Mucosa of descending colon (tissue), 3 donors: ENCODE results near the gene KCTD16. TPM values are rescaled to one million over a fixed set of nuclear protein-coding genes. Genes with fewer than 3 reads are reported as not detected.

ENCODE experiments used
- ATAC-seq: fragments of 200-7000 bp; cut with Tn5 transposase; one replicate; pipeline ENCODE4 v1.9.1; 2020; ENCODE audit warnings: mild to moderate bottlenecking, moderate library complexity
- DNase-seq, 3 donors: peaks; one replicate each; pipeline ENCODE4 v3.0.0-alpha.2; 2020
- H3K36me3 ChIP-seq: fragments of 200-600 bp; one replicate; pipeline ENCODE4 v1.8.0; 2021; ENCODE audit warnings: low read depth, mild to moderate bottlenecking
- H3K4me1 ChIP-seq: fragments of 200-600 bp; one replicate; pipeline ENCODE4 v1.8.0; 2021; ENCODE audit warnings: low read depth, mild to moderate bottlenecking
- H3K4me3 ChIP-seq: fragments of 200-600 bp; one replicate; pipeline ENCODE4 v1.8.0; 2021; ENCODE audit warnings: mild to moderate bottlenecking
- H3K9me3 ChIP-seq: fragments of 200-600 bp; one replicate; pipeline ENCODE4 v1.8.0; 2021; ENCODE audit warnings: mild to moderate bottlenecking
- intact Hi-C, 2 donors: fragments of 100-400 bp; cut with DNase I in 1 of 2; cut with micrococcal nuclease in 1 of 2; formaldehyde crosslinking; loops; one replicate each; pipeline versions ENCODE4 v1.11.0 to v1.11.1; 2022; cut with DNase I, micrococcal nuclease
- total RNA-seq, 3 donors: library from RNA; stranded (reverse); fragmentation: NEBNext Ultra II Directional in 2 of 3; extraction: Animal tissue kit (Norgen Biotek cat#: 25700) in 2 of 3; gene quantifications; one replicate each; pipeline versions ENCODE4 v1.2.1 to v1.2.4, GENCODE V29; 2021 to 2023
- TF ChIP-seq, protein P1 (sequence below): fragments of 200-600 bp; IDR thresholded peaks from one replicate; pipeline ENCODE4 v1.8.0; 2022; ENCODE audit warnings: antibody characterized with exemption, mild to moderate bottlenecking
- donor health status: DM: no; HTN: no; CAD: no; lungs with moderate emphysema.
- donor health status: DM: no; HTN: no; CAD: no.
- donor health status: DM: no; HTN: yes; CAD: no.

The KCTD16 gene
- total RNA-seq, 3 donors from 2014 or later: 0.07 to 0.22 (median 0.12) TPM

DNA sequence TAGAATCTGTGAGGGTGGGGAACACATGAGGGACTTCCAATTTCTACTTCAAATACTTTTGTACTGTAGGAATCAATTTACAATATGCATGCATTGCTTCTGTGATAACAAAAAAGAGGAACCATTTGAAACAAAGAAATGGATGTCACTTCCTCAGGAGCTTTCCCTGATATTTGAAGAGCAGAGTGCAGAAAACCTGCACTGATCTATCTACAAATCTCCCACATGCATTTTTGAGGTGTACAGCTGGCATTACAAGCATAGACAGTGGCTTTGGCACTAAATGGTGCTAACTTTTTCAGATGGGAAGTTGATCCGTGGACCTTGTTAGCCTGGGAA, 27.9 kb upstream of the KCTD16 start:
- Histone ChIP-seq H3K4me1 (no peaks in the 10 kb centered on the region), H3K4me3 (no peak overlapping the region), H3K36me3 (no peaks in the 10 kb centered on the region), H3K9me3 (no peaks in the 10 kb centered on the region)
- intact Hi-C loops: no loop called here
- DNase-seq (no peak), ATAC-seq (no peak)
- TF ChIP-seq, protein P1, sequence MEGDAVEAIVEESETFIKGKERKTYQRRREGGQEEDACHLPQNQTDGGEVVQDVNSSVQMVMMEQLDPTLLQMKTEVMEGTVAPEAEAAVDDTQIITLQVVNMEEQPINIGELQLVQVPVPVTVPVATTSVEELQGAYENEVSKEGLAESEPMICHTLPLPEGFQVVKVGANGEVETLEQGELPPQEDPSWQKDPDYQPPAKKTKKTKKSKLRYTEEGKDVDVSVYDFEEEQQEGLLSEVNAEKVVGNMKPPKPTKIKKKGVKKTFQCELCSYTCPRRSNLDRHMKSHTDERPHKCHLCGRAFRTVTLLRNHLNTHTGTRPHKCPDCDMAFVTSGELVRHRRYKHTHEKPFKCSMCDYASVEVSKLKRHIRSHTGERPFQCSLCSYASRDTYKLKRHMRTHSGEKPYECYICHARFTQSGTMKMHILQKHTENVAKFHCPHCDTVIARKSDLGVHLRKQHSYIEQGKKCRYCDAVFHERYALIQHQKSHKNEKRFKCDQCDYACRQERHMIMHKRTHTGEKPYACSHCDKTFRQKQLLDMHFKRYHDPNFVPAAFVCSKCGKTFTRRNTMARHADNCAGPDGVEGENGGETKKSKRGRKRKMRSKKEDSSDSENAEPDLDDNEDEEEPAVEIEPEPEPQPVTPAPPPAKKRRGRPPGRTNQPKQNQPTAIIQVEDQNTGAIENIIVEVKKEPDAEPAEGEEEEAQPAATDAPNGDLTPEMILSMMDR: no peak

DNA sequence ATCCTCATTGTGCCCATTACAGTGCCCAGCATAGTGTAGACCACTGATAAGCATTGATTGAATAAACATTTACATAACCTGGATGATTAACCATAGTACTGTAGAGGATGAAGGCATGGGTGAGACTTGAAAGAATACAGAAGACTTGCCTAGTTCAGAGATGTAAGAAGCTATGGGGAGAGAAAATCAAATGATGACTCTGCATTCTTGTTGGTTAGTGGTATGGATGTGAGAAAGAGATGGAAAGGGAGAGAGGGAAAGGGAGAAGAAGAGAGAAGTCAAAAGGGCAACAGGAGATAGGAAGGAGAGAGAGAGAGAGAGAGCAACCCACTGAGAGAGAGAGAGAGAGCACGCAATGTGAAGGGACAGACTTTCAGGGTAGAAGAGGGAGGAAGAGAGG, 27.0 kb upstream of the KCTD16 start:
- H3K36me3 ChIP-seq: no peaks in the 10 kb centered on the region
- intact Hi-C loops: no loop called here
- H3K4me1 ChIP-seq: no peaks in the 10 kb centered on the region
- no peaks in the 10 kb centered on the region for H3K9me3 ChIP-seq
- TF ChIP-seq, protein P1: no peak
- DNase-seq (no peak), ATAC-seq (no peak)
- H3K4me3 ChIP-seq: no peak overlapping the region

DNA sequence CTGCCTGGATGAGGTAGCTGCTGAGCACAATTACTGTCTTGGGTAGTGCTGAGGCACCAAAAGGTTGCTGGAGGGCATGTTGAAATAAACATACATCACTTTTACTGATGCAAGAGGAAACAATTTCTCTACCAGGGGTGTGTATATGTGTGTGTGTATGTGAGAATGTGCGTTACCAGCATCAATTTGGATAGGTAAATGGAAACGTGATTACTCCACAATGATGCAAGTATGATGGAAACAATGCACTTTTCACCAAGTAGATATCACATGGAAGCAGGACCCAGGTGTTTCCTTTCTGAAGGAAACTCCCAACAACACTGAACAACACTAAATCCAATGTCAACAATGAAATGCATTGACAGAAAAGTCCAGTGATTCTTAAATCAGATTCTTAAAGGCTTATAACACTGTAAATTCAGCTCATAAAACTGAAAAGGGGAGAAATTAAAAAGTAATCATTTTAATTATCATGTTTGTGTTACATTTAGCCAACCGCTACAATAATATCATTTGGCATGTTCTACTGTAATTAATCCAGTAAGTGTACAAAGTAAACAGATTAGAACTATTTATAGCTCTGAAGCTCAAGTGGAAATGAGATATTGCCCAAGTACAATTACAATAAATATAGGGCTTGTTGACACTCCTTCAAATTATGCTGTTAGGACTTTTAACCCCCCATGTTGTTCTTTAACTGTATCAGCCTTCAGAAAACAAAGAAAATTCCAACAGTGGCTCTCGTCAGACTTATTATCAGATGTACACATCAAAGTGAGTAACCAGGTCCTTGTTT, 25.5 kb upstream of the KCTD16 start:
- H3K9me3 ChIP-seq: no peaks in the 10 kb centered on the region
- no peaks in the 10 kb centered on the region for H3K36me3 ChIP-seq
- no peak overlapping the region for H3K4me3 ChIP-seq
- intact Hi-C loops: no loop called here
- no peak for ATAC-seq
- no peaks in the 10 kb centered on the region for H3K4me1 ChIP-seq
- TF ChIP-seq, protein P1: no peak
- DNase-seq: no peak

DNA sequence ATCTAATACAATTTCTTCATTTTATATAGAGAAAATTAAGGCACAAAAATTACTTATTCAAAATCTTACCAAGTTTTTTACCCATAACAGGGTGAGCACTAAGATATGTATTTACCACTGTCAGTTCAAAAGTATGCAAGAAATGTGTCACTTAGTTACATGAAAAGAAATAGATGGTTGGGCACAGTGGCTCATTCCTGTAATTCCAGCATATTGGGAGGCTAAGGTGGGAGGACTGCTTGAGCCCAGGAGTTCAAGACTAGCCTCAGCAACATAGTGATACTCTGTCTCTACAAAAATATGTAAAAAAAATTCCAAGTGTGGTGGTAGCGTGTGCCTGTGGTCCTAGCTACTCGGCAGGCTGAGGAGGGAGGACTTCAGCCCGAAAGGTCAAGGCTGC, 19.6 kb upstream of the KCTD16 start:
- DNase-seq (no peak), ATAC-seq (no peak)
- H3K9me3 ChIP-seq: no peaks in the 10 kb centered on the region
- H3K4me3 ChIP-seq: no peak overlapping the region
- no peaks in the 10 kb centered on the region for H3K36me3 ChIP-seq
- TF ChIP-seq, protein P1: no peak
- intact Hi-C loops: no loop called here
- no peaks in the 10 kb centered on the region for H3K4me1 ChIP-seq

DNA sequence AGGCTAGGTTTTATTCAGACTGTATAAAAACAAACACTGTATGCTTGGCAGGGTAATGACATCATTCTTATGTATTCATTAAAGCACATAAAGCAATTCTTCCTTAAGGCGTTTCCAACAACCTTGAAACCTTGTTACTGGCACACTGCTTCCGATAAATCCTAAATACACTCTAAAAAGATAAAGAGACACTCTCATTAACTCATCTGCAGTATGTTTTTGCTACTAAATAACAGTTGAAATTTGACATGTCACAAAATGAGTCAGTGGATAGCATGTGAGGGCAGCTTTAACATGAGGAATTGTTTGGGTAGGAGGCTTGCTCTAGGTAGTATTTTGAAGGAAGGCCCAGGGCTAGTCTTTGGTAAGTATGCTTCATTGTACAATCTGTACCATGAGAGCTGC, 13.9 kb upstream of the KCTD16 start:
- peaks cover 7% of the 10 kb centered on the region for H3K4me1 ChIP-seq
- no peaks in the 10 kb centered on the region for H3K9me3 ChIP-seq
- intact Hi-C loops: no loop called here
- H3K36me3 ChIP-seq: no peaks in the 10 kb centered on the region
- ATAC-seq (peak; percentile 97), DNase-seq (no peak)
- TF ChIP-seq, protein P1: no peak
- H3K4me3 ChIP-seq: no peak overlapping the region
